OCI-LY3 (cell line): Measurements from ENCODE around the gene SLCO2A1.

Experiments used
- CTCF ChIP-seq: fragments of 200-600, 300-600 bp; sonication (generic); IDR thresholded peaks from 2 replicates; pipeline ENCODE4 v1.5.1; 2014; ENCODE audit warnings: antibody characterized with exemption, low read length, low read depth
- EZH2phosphoT487 ChIP-seq: fragments of 200-600 bp; shearing (Covaris generic); IDR thresholded peaks from 2 replicates; pipeline ENCODE4 v1.6.1; 2018; ENCODE audit warnings: antibody characterized with exemption, mixed run types, low read depth

GRCh38 chr3:134028486-134029255 is 1.1 kb downstream of the SLCO2A1 start:
- TF ChIP-seq CTCF (no peak), EZH2phosphoT487 (no peak)
